Measurements from ENCODE around the gene SPTB.

Gene SPTB

DNA sequence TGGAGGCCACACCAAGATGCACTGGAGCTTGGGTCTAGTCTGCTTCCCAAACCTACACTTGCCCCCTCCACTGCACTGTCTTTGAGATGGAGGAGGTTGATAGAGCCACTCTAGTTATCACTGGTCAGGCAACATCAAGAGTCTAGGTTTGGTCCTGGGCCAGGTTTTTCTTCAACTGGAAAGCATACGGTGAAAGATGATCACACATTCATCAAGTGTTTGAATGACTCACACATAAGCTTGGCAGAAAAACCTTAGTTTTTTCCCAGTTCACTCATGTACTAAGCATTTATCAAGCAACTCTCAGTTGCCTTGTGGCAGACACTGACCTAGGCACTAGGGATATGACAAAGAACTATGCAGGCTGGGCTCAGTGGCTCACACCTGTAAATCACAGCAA, 91.0 kb downstream of the SPTB start:
- no peaks in the 10 kb centered on the region for H3K9me3 Mint-ChIP-seq
- peaks cover 4% of the 10 kb centered on the region for H3K4me1 Mint-ChIP-seq (ENCODE audit: low read depth)
- no peaks in the 10 kb centered on the region for H3K27me3 Mint-ChIP-seq
- no peak overlapping the region for H3K27ac Mint-ChIP-seq
- no peaks in the 10 kb centered on the region for H3K36me3 Mint-ChIP-seq (ENCODE audit: low read depth)
- no peak for DNase-seq
- H3K4me3 Mint-ChIP-seq, result no peak overlapping the region

DNA sequence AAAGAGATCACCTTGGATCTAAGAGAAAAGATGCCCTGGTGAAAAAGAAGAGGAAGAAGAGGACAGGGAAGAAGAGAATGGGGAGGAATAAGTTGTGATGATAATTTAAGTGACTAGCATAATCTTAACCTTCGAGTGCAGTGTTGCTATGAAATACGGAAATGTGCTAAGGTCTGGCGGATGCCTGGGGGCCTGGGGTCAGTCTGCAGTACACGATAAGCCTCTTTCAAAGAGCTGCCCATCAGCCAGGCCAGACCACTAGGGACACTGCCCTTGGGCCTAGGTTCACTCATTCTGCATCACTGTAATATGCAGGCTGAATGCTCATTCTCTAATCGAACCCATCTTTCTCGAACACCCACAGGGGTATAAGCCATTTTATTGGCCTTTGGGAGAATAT, 92.1 kb downstream of the SPTB start:
- no peak overlapping the region for H3K4me3 Mint-ChIP-seq
- no peaks in the 10 kb centered on the region for H3K36me3 Mint-ChIP-seq (ENCODE audit: low read depth)
- H3K27me3 Mint-ChIP-seq, result no peaks in the 10 kb centered on the region
- no peak for DNase-seq
- no peak overlapping the region for H3K27ac Mint-ChIP-seq
- no peaks in the 10 kb centered on the region for H3K9me3 Mint-ChIP-seq
- H3K4me1 Mint-ChIP-seq (ENCODE audit: low read depth), result peaks cover 4% of the 10 kb centered on the region

DNA sequence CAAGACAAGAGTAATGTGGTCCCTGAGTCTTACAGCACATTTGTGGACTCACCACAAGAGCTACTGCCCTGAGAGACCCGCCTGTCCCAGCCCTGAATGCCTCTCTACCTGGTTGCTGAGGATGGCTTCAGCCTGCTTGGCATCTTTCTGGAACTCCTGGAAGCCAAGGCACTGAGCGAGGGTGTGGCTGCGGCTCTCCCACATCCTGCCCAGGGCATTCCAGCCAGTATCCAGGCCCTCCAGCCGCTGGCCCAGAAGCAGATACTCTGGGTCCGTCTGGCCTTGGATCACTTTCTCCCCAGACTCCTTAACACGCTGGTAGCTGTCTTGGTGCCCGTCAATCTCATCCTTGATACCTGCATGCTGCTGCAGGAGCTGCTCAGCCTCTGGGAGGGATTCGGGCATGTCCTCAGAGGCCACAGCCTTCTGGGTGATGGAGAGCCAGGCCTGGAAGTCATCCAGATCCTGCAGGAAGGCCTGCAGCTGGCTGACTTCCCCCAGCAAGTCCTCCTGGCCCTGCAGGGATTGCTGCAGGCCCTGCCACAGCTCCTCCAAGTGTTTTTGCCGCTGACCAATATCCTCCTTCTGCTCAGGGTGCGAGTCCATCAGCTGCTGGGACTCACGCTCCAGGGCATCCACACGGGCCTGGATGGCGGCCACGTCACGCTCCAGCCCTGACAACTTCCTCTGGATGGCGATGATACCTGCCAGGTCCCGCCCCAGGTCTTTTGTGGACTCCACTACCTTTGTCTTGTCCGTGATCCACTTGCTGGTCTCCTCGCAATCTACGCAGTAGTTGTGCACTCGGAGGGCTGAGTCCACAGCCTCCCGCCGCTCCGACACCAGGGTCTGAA, 93.2 kb downstream of the SPTB start:
- H3K36me3 Mint-ChIP-seq (ENCODE audit: low read depth), result no peaks in the 10 kb centered on the region
- H3K27me3 Mint-ChIP-seq, result no peaks in the 10 kb centered on the region
- H3K4me3 Mint-ChIP-seq, result no peak overlapping the region
- no peak for DNase-seq
- H3K4me1 Mint-ChIP-seq (ENCODE audit: low read depth), result no peaks in the 10 kb centered on the region
- no peak overlapping the region for H3K27ac Mint-ChIP-seq
- H3K9me3 Mint-ChIP-seq, result no peaks in the 10 kb centered on the region

DNA sequence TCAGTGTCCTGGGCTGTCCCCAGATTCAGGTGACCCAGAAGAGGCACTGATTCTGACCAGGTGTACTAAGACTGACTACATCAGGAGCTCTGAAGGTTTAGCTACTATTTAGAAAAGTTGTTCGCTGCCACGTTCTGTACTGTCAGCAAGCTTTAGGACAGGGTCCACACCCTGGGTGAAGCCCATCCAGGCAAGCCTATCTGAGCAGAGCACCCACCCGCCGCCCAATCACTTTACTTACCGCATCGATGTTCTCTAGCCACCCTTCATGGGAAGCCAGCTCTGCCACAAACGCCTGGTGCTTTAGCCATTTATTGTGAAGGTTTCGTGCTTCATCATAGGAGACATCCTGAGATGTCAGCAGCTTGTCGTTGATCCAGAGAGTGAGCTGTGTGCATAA, 95.7 kb downstream of the SPTB start:
- no peak overlapping the region for H3K4me3 Mint-ChIP-seq

DNA sequence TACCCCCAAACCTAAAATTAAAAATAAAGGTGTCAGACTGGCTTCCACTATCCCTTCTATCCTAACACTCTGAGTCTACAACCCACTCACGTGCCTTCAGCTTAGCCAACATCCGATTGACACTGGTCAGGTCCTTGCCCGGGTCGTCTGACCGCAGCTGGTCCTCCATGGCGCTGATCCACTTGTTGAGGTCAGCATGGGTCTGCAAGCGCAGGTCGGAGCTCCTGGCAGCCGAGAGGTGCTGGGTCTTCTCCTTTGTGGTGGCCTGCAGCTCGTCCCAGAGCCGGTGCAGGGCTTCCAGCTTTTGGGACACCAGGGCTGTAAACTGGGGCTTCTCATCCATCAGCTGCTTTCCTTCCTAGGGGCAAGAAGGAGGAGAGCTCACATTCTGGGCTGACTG, 97.5 kb downstream of the SPTB start:
- H3K4me3 Mint-ChIP-seq, result no peak overlapping the region
- H3K27ac Mint-ChIP-seq, result no peak overlapping the region
- no peaks in the 10 kb centered on the region for H3K9me3 Mint-ChIP-seq
- H3K36me3 Mint-ChIP-seq (ENCODE audit: low read depth), result no peaks in the 10 kb centered on the region
- DNase-seq, result no peak
- no peaks in the 10 kb centered on the region for H3K4me1 Mint-ChIP-seq (ENCODE audit: low read depth)
- no peaks in the 10 kb centered on the region for H3K27me3 Mint-ChIP-seq

More for the DNA sequence above, 95.7 kb downstream of the SPTB start:
- Mint-ChIP-seq H3K9me3 (no peaks in the 10 kb centered on the region), H3K27me3 (no peaks in the 10 kb centered on the region), H3K4me1 (ENCODE audit: low read depth) (no peaks in the 10 kb centered on the region), H3K36me3 (ENCODE audit: low read depth) (no peaks in the 10 kb centered on the region), H3K27ac (no peak overlapping the region)
- DNase-seq, result no peak

DNA sequence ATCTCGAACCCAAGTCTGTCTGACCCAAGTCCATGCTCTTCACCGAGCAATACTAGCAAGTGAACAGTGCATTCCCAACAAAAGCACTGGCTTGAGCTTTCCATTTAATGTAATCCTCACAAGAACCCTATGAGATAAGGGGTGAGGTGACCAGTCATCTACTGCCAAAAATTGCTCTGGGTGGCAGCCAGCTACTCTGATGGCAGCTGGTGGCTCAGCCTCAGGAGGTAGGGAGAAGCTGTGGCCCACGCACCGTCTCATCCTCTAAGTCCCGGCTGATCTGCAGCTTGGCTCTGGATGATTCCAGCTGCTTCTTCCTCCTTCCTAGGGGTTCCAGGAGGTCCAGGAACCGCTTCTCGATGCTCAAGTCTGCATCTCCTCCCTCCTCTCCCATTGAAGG, 100.2 kb downstream of the SPTB start:
- Mint-ChIP-seq H3K27ac (no peak overlapping the region), H3K4me1 (ENCODE audit: low read depth) (no peaks in the 10 kb centered on the region), H3K36me3 (ENCODE audit: low read depth) (no peaks in the 10 kb centered on the region), H3K9me3 (no peaks in the 10 kb centered on the region), H3K27me3 (no peaks in the 10 kb centered on the region), H3K4me3 (no peak overlapping the region)
- no peak for DNase-seq

DNA sequence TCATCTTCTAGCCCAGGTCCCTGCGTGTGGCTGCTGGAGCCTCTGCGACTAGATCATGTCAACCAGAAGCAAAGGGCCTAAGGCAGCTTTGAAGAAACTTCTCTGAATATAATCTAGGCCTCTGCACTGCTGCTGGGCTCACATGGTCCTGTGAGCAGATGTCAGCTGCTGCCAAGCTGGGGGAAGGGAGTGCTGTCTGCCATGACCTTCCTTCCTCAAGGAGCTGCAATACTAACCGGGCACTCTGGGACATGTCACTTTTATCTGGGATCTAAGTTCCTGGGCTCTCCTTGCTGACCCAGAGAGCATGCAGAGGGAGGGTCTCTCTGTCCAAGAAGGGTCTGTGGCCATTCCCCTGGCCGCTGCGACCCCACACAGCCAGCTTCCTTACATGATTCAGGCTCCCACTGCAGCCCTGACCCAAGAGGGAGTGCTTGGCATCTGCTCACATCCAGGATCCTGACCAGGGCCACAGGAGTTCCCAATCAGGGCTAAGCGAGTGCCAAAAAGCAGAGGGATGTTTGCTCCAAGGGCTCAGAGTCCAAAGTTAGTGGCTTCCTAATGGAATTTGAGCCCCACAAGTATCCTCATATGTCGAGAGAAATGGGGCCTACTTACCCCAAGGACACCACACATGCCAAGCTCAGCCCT, 101.5 kb downstream of the SPTB start:
- no peak for DNase-seq
- Mint-ChIP-seq H3K4me3 (no peak overlapping the region), H3K9me3 (no peaks in the 10 kb centered on the region), H3K27me3 (no peaks in the 10 kb centered on the region), H3K4me1 (ENCODE audit: low read depth) (no peaks in the 10 kb centered on the region), H3K27ac (no peak overlapping the region), H3K36me3 (ENCODE audit: low read depth) (no peaks in the 10 kb centered on the region)

DNA sequence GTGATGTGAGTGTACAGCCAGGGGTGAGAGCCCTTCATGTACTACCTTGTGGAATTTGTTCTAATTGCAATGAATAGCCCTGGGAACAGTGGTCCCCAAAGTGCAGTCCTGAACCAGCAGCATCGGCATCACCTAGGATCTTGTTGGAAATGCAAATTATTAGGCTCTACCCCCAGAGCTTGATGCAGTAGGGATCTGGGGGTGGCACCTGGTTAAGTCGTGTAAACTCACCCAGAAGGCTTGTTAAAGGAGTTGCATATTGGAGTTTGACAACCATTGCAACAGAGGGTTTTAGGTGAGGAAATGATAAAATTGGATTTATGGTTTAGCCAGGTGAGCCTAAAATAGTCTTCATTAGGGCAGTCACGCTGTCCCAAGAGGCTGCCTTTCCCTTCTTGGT, 102.2 kb downstream of the SPTB start:
- DNase-seq, result no peak
- Mint-ChIP-seq H3K4me1 (ENCODE audit: low read depth) (no peaks in the 10 kb centered on the region), H3K9me3 (no peaks in the 10 kb centered on the region), H3K4me3 (no peak overlapping the region), H3K36me3 (ENCODE audit: low read depth) (no peaks in the 10 kb centered on the region), H3K27ac (no peak overlapping the region), H3K27me3 (no peaks in the 10 kb centered on the region)

DNA sequence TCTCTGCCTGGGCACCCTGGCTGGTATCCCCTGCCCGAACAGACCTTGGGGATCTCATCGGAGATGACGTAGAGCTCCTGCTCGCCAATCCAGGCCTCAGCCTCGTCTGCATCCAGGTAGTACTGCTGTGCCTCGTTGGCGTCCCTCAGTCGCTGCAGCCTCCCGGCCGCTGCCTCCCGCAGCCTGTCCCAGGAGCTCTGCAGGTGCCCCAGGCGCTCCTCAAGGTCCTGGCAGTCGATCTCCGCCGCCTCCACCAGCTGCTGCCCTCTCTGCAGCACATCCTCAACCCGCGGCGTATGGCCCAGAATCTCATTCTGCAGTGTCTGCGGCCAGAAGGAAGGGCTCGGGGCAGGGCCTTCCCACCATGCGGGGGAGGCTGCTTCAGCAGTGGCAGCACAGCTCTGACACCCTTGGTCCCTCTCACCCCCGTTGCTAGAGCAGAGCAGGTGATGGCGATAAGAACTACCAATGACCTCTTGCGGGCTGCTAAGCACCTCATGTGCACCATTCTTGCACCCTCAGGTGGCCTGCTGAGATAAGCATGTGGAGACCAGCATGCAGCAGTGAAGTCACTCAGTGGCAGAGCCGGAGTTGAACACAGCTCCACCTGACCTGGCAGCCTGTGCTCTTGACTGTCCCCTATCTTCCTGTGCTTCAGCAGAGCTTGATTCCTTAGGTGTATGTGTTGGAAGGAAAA, 104.5 kb downstream of the SPTB start:
- Mint-ChIP-seq H3K4me1 (ENCODE audit: low read depth) (peaks cover 7% of the 10 kb centered on the region), H3K9me3 (no peaks in the 10 kb centered on the region), H3K4me3 (no peak overlapping the region), H3K27ac (no peak overlapping the region), H3K27me3 (no peaks in the 10 kb centered on the region), H3K36me3 (ENCODE audit: low read depth) (no peaks in the 10 kb centered on the region)
- no peak for DNase-seq

DNA sequence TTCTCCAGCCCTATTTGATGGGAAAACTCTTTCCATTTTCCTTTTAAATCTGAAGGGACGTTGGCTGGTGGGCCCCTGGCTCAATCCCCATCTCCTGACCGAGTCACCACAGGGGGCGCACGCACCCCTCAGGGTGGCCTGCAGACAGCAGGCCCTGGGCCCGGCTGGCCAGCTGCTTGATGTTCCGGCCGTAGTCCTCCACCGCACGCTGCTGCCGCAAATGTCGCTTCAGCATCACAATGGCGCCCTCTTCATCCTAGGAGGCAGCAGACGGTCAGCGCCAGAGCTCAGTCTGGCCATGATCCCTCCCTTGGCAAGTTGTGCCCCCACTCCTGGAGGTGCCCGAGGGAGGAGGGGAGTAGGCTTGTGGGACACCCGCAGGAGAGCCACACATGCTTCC, 105.4 kb downstream of the SPTB start:
- H3K36me3 Mint-ChIP-seq (ENCODE audit: low read depth), result no peaks in the 10 kb centered on the region
- no peaks in the 10 kb centered on the region for H3K27me3 Mint-ChIP-seq
- H3K4me1 Mint-ChIP-seq (ENCODE audit: low read depth), result peaks cover 7% of the 10 kb centered on the region

DNA sequence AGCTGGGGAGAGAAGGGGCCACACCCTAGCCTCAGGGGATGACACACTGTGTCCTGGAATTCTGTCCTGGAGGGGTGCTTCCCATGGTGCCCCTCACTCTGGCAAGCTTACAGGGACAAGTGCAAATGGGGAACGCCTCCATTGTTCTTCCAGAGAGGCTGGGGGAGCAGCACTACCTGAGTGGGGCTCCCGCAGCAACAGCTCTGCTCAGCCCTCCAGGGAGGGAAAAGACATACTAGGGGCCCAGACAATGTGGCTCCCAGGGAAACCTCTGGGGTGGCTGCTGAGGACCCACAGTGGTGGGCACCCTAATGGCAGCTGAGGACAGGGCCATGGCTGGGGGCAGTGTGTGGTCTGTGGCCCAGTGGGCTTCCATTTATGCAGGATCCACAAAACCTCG, 106.1 kb downstream of the SPTB start:
- no peak overlapping the region for H3K27ac Mint-ChIP-seq
- H3K4me3 Mint-ChIP-seq, result no peak overlapping the region
- H3K9me3 Mint-ChIP-seq, result no peaks in the 10 kb centered on the region
- H3K4me1 Mint-ChIP-seq (ENCODE audit: low read depth), result peaks cover 7% of the 10 kb centered on the region
- no peak for DNase-seq
- H3K27me3 Mint-ChIP-seq, result no peaks in the 10 kb centered on the region
- H3K36me3 Mint-ChIP-seq (ENCODE audit: low read depth), result no peaks in the 10 kb centered on the region

More for the DNA sequence above, 105.4 kb downstream of the SPTB start:
- H3K4me3 Mint-ChIP-seq, result no peak overlapping the region
- no peaks in the 10 kb centered on the region for H3K9me3 Mint-ChIP-seq
- DNase-seq, result no peak
- H3K27ac Mint-ChIP-seq, result no peak overlapping the region

DNA sequence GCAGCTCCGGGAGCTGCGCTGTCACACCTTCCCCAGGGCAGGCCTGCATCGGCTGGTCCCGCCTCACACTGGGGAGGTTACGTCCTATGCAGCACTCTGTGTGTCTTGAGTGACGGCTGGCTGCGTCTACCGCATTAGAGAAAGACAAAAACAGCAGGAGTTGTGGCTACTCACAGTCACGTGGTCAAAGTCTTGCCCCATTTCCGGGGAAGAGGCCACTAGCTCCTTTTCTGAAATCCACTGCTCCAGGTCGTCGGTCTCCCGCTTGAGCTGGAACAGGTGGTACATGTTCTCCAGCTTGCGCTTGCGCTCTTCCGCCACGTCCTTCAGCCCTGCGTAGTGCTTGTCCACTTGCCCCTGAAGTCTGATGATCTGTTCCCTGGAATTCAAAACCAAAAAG, 106.7 kb downstream of the SPTB start:
- Mint-ChIP-seq H3K4me1 (ENCODE audit: low read depth) (peaks cover 7% of the 10 kb centered on the region), H3K27ac (no peak overlapping the region), H3K9me3 (no peaks in the 10 kb centered on the region), H3K4me3 (no peak overlapping the region), H3K36me3 (ENCODE audit: low read depth) (no peaks in the 10 kb centered on the region), H3K27me3 (no peaks in the 10 kb centered on the region)
- no peak for DNase-seq

DNA sequence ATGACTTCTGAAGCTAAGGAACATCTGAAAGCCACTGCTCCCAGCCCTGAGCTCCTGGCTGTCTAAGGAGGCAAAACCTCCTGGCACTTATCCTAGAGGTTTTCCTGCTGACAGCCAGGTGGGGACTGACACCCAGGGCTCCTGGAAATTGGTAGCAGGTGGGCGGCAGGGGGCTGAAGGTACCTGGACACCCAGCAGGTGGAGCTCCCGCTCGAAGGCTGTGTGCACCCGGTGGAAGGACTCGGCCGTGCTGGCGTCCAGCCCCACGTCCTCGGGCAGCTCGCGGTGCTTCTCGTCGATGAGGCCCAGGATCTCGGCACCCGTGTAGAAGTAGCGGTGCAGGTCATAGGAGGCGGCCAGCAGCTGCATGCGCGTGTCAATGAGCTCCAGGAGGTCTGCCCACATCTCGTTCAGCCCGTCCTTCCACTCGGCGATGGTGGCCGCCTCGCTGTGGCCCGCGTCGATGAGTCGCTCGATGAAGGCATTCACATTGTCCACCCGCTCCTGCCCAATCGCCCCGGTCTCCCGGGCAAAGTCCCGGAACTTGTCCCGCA, 107.2 kb downstream of the SPTB start:
- H3K27me3 Mint-ChIP-seq, result no peaks in the 10 kb centered on the region
- H3K4me3 Mint-ChIP-seq, result no peak overlapping the region
- DNase-seq, result no peak

DNA sequence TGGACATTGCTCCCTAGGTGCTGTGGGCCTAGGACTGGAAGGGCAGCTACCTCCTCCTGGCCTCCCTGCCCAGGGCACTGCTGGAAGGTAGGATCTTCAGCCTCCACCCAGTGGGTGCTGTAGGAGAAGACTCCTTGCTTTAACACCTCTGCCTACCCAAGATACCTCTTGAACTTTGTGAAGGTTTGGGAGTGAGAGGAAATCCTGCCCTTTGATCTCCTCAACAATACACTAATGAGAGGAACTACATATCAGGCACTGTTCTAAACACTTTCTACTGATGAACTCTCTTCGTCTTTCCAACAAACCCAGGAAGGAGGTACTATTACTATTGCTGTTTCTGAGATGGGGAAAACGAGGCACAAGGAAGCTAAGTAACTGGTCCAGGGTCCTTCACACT, 108.5 kb downstream of the SPTB start:
- Mint-ChIP-seq H3K4me1 (ENCODE audit: low read depth) (peaks cover 7% of the 10 kb centered on the region), H3K9me3 (no peaks in the 10 kb centered on the region), H3K36me3 (ENCODE audit: low read depth) (no peaks in the 10 kb centered on the region), H3K4me3 (no peak overlapping the region), H3K27ac (no peak overlapping the region), H3K27me3 (no peaks in the 10 kb centered on the region)
- no peak for DNase-seq

More for the DNA sequence above, 107.2 kb downstream of the SPTB start:
- Mint-ChIP-seq H3K4me1 (ENCODE audit: low read depth) (peaks cover 7% of the 10 kb centered on the region), H3K36me3 (ENCODE audit: low read depth) (no peaks in the 10 kb centered on the region), H3K9me3 (no peaks in the 10 kb centered on the region), H3K27ac (no peak overlapping the region)

DNA sequence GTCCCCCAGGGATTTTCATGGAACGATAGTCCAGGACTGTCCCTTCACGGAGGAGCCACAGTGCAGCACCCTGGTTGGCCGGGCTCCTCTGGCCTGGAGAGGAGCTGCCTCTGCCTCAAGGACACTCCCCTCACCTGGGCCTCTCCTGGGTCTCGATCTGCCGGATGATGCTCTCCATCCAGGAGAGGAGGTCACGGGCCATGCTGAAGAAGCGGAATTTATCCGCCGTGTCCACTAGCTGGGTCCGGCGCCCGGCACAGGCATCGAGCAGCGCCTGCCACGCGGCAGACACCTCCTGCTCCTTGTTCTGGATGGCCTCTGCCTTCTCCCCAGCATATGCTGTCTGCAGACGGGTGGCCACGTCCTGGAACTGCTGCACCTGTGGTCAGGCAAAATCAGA, 109.0 kb downstream of the SPTB start:
- DNase-seq, result no peak
- Mint-ChIP-seq H3K27ac (no peak overlapping the region), H3K9me3 (no peaks in the 10 kb centered on the region), H3K27me3 (no peaks in the 10 kb centered on the region), H3K36me3 (ENCODE audit: low read depth) (no peaks in the 10 kb centered on the region), H3K4me3 (no peak overlapping the region), H3K4me1 (ENCODE audit: low read depth) (peaks cover 10% of the 10 kb centered on the region)
